ENCODE data around the gene IQSEC3.

GRCh38 chr12:143964-144649 is 77.5 kb downstream of the IQSEC3 start:
- TF ChIP-seq EZH2 (optimal IDR thresholded peaks at IDR 0.05; ENCODE audit: low read depth, low read length) (no peak), CTCF (IDR thresholded peaks at IDR 0.05; ENCODE audit: low read length) (no peak), EZH2phosphoT487 (IDR thresholded peaks at IDR 0.05; ENCODE audit: low read length) (no peak)
